HUDEP-2 (cell line): ENCODE measurements around the gene CINP.

Source experiments
- DNase-seq, 76 experiments: peaks; one replicate each; lab custom pipeline; 2025; ENCODE audit not compliant: unreplicated experiment in 76 of 76; lab: John Stamatoyannopoulos, UW

Gene CINP

GRCh38 chr14:102321456-102322422 lies 41.0 kb downstream of the CINP start:
- no peak for DNase-seq

DNA sequence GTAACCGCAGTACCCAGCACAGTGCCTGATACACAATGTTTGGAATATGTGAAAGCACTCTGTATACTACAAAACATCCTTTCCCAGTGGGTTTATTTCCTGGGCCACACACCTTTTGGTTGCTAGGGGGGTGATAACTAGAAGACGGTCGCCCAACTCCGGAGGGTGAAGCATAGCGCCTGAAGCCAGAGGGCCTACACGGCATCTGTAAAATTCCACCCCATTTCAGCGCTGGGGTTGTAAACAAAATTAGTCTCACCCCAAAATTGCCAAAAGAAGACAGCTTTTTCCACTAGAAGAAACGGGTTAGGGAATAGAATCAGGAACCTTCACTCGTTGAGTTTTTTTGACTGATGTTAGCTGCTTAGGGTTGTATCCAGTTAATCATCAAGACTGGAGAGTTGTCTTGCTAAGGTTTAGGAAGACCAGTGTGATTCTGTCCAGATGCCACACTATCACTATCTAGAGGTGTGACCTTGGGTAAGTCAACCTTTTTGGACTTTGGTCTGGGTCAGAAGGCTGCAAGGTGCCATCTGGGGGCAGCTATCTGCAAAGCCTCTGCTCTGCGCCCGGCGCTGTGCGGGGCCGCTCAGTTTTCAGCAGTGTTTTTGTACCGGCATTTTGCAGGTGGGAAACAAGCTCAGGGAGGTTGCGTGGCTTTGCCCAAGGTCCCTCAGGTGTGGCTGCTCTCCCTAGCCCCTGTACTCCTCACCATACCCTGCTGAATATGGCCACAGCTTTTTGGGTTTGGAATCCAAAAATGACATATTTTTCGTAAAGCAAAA lies 41.8 kb downstream of the CINP start:
- peak in 1 of 76 experiments; percentile 10 for DNase-seq

- DNase-seq = peak in 32 of 76 experiments; percentile 3 to 54 (median 21)
Measured at GRCh38 chr14:102320033-102320660, 42.5 kb downstream of the CINP start.

DNA sequence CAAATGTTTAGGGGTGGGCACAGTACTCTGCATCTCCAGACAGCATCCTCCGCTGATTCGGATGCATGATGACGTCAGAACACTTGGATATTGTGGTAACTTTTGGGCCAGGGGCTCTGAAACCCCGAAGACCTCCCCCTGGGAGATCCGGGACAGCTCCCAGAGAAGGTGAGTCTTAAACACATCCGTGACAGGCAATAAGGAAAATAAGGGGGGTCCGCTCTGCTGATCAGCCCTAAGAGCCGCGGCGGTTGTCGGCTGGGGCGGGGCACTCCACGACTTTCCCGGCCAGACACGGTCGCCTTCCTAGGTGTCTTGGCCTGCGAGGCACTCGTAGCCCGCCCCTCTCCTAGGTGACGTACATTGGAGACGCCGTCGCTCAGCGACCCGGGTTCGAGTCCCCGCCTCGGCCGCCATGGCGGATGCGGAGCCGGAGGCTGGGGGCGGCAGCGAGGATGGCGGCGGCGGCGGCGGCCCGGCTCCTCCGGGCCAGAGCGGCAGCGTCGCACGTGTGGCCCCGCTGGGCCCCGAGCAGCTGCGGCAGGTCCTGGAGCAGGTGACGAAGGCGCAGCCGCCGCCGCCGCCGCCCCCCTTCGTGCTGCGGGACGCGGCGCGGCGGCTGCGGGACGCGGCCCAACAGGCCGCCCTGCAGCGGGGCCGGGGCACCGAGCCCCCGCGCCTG lies 43.2 kb downstream of the CINP start, which contains the start of gene ZNF839:
Gene ZNF839, plus strand, starts transcription at position 396 of the 682 bp plus-strand sequence. Its CDS starts 20 bp downstream, at position 416.
- peak in 74 of 76 experiments; percentile 36 to 91 (median 83) for DNase-seq

DNA sequence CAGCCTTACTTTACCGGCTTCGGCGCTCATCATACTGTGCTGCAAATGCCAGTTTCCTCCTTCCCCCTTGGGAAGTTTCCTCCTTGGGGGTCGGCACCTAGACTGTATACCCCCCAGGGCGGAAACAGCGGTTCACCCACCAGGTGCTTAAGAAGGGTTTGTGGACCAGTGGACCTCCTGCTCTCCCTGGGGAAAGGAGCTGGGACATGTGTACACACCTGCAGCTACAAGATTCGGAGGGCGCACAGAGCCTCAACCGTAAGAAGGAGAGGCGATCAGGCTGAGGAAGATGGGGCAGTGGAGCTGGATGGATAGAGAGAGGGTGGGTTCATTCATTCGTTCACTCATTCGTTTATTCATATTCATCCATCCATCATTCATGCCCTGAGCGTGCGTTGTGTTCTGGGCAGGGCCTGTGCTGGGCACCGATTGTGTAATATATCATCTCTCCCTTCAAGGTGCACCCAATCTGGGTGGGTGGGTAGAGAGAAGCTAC lies 43.9 kb downstream of the CINP start:
- no peak for DNase-seq

- peak in 42 of 76 experiments; percentile 2 to 57 (median 16) for DNase-seq
Measured at GRCh38 chr14:102317564-102318248, 45.0 kb downstream of the CINP start.

GRCh38 chr14:102316743-102317563 lies 45.7 kb downstream of the CINP start:
- DNase-seq = peak in 75 of 76 experiments; percentile 15 to 97 (median 83)

DNA sequence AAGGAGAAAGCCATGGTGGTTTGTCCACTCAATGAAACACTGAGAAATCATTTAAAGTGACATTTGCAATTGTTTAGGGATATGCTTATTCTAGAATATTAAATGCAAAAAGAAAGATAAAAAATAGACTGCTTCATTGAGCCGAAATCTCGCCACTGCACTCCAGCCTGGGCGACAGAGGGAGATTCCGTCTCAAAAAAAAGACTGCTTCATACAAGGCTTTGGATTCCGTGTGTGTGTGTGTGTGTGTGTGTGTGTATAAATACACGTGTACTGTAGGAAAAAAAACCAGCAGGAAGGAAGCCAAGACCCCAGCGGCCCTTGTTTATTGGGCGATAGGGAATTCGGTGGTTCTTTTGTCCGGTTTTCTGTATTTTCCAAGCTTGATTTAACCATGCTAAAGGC lies 46.4 kb downstream of the CINP start:
- DNase-seq = peak in 20 of 76 experiments; percentile 5 to 58 (median 26)

- no peak for DNase-seq
Measured at GRCh38 chr14:102315121-102315520, 47.6 kb downstream of the CINP start.

GRCh38 chr14:102314242-102315011 lies 48.3 kb downstream of the CINP start:
- DNase-seq = peak in 70 of 76 experiments; percentile 7 to 83 (median 62)

GRCh38 chr14:102304611-102305506 lies 57.8 kb downstream of the CINP start, which contains the start of gene MOK:
Gene MOK (minus strand): TSS chr14:102305164. CDS start chr14:102304968, 196 bp downstream.
- peak in 75 of 76 experiments; percentile 5 to 97 (median 90) for DNase-seq

DNA sequence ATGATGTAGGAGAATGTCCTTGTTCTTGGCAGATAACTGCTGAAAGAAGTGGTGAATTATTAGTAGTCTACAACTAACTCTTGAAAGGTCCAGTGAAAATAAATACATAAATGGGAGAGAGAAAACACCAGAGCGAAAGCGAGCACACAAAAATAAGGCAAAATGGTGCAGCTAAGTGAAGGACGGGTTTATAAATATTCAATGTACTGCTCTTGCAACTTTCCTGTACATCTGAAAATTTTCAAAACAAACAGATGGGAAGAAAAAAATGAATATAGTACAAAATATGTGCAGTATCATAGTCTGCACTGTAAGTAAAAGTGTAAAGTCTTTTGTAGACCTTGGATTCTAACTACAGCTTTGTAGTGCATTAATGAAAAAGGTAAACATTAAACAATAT lies 59.0 kb downstream of the CINP start:
- DNase-seq = no peak

- peak in 1 of 76 experiments; percentile 2 for DNase-seq
Measured at GRCh38 chr14:102298303-102299070, 64.2 kb downstream of the CINP start.
